GM21529 (cell line): ENCODE results near the gene PSME2.
A peak's percentile ranks its signal among the peaks of the same experiment; 100 is the strongest.

Experiments
- ATAC-seq: cut with Tn5 transposase; IDR thresholded peaks from one replicate; pipeline ENCODE4 v1.9.1; 2021; ENCODE audit not compliant: unreplicated experiment

Gene PSME2

GRCh38 chr14:24136684-24137528 lies 9.5 kb downstream of the PSME2 start:
- no peak for ATAC-seq

GRCh38 chr14:24135834-24136683 lies 10.4 kb downstream of the PSME2 start, which contains the start of gene PSME1:
PSME1 (plus strand) TSS chr14:24136194; CDS start chr14:24136263, 69 bp downstream.
- peak; percentile 82 for ATAC-seq

GRCh38 chr14:24135584-24135833 lies 10.9 kb downstream of the PSME2 start:
- ATAC-seq: peak; percentile 13

- no peak for ATAC-seq
Observed at GRCh38 chr14:24133735-24134134, 12.7 kb downstream of the PSME2 start.

DNA sequence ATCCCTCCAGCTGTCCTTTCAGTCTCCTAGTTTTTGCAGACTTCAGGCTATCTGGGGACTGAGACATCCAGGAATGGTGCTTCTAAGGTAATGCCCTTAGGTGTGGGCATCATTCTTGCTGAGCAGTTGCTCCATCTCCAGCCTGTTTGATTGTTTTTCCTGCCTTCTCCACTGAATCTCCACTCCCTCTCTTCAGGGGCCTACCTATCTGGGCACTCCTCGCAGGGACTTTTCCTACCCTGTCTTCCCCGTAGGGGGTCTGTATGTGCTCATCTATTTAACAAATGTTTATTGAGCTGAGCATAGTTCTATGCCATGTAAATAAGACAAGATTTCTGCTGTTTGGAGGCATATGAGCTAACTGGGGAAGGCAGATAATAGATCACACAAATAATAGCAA lies 13.4 kb downstream of the PSME2 start:
- ATAC-seq: no peak

GRCh38 chr14:24132061-24132685 lies 14.2 kb downstream of the PSME2 start:
- ATAC-seq: no peak

DNA sequence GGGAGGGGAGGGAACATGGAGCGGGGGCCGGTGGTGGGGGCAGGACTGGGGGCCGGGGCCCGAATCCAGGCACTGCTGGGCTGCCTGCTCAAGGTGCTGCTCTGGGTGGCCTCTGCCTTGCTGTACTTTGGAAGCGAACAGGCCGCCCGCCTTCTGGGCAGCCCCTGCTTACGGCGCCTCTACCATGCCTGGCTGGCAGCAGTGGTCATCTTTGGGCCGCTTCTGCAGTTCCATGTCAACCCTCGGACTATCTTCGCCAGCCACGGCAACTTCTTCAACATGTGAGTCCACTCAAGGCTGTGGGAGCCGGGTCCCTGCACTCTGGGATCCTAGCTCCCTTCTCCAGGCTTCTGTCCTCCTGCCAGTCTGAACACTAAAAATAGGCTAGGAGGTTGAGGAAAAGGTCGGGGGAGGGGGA lies 14.9 kb downstream of the PSME2 start:
- ATAC-seq: no peak

DNA sequence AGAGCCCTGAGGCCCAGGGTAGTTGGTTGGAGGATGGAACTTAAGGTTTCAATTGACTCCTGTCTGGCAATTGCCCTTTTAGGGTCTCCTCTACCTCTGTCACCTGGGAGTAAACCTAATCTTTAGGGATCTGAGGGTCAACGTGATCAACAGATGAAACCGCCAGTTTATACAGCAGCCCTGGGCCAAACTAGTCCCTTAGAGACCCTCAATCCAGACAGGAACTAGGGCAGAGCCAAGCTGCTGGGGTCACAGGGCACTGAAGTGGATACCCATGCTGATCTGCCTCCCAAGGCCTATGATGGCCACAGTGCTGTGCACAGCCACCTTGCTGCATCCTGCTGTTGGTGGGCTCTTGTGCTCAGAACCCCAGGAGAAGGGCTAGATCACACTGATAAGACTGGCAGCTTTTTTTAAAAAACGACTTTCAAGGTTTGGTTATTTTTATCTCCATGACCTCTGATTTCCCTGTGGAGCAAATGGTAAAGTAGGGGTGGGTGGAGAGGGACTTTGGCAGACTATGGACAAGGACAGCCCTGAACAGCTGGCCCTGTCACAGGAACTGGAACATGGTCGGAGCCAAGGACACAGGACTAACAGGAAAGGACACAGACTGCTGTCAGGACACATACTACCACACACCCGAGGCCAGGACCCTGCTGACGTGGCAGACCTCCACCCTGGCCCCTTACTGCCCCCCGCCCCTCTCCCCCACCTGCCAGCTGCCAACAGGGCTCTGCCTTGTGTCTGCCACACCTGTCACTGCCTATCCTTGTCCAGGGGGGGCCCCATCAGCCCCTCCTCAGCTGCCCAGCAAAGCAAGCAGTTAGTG lies 15.5 kb downstream of the PSME2 start:
- no peak for ATAC-seq

DNA sequence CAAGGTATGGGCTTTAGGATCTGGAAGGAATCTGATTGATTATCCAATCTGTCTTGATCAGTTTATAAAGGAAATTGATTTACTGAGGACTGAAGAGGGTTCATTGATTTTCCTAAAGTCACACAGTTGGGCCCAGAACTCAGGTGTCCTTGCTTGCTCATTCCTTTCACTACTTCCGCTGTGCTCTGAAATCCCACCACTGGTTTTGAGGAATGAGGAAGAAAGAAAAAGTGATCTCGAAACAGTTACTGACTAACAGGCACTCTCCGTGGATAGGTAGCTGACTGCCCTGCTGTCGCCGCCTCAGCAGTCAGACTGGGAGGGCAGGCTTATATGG lies 16.1 kb downstream of the PSME2 start, which contains the start of gene FITM1:
TSS of gene FITM1 (plus strand) at position 280 of the 337 bp plus-strand sequence. CDS start 905 bp downstream, outside the sequence.
- ATAC-seq: no peak

- ATAC-seq: no peak
Observed at GRCh38 chr14:24129410-24129998, 16.9 kb downstream of the PSME2 start.

DNA sequence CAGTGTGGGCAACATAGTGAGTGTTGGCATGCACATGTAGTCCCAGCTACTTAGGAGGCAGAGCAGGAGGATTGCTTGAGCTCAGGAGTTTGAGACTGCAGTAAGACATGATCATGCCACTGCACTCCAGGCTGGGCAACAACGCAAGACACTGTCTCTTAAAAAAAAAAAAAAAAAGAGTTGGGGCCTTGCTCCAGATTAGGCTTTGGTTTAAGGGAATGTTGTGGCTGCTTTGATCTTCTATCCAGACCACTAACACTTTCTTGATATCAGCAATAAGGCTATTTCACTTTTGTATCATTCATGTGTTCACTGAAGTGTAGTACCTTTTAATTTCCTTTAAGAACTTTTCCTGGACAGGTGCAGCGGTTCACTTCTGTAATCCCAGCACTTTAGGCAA lies 18.7 kb downstream of the PSME2 start:
- no peak for ATAC-seq

GRCh38 chr14:24126939-24127338 lies 19.5 kb downstream of the PSME2 start:
- ATAC-seq: no peak

DNA sequence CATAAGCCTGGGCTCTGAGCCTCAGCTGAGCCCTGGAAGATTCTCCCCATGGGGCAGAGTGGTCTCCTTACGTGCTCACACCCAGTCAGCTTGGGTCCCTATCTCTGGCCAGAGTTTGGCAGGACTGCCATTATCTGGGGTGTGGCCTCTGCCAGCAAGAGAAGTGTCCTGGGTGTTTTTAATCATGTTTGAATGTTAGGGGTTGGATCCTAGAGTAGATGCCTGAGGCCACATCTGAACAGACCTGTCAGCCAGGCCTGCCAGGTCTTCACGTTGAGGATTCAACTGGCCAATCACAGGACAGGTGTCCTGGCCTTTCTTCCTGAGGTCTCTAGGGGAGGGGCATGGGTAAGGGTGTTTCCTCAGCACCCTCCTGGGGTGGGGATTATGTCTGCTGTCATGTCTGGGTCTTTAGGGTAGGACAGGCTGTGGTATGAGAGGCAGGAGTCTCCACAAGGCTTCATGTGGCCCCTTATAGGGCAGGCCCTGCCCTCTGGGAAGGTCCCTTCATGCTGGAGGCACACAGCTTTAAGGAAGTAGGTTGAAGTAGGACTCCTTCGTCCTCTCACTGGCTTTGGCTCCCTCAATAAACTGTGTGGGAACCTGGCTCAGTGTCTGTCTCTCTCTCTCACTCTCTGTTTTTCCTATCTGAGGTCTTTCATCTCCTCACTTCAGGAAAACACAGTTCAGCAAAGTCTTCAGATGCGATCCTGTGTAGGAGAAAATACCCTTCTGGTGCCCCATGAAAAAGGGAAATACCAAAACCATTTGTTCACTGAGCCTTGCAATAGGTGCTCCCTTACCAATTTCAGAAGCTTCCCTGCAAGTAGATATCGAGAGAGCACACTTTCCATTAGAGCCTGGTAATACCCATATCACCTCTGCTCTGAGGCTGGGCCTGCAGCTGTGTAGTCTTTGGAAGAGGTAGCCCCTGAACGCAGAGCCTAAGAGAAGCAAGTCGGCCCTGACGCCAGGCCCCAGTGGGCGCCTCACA lies 22.7 kb downstream of the PSME2 start:
- no peak for ATAC-seq

GRCh38 chr14:24122898-24123297 lies 23.5 kb downstream of the PSME2 start:
- no peak for ATAC-seq

DNA sequence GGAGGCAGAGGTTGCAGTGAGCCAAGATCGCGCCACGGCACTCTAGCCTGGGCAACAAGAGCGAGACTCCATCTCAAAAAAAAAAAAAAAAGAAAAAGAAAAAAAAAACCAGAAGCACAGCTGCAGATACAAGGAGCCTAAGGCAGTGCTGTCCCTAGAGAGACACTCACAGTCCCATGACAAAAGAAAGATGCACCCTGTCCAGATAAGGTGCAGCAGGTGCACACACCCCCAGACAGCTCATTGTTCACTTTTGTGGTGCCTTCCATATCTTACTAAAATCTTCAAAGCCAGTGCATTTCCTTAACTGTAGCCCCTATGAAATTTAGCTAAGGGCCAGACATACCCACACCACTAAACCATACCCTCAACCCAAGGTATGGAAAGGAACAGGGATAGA lies 24.0 kb downstream of the PSME2 start:
- no peak for ATAC-seq

DNA sequence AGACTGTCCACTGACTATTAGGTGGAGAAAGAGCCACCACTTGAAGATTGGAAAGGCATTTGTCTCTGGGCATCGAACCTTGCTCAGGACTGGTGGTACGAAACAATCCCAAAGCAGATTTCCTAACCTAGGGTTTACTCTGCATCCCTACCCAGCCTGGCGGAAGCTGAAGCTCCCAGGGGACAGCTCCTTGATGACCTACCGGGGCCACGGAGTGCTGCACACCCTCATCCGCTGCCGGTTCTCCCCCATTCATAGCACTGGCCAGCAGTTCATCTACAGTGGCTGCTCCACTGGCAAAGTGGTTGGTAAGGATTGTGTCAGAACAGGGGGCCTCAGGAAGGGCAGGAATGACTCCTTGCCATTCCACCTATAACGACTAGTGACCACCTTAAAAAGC lies 25.2 kb downstream of the PSME2 start:
- ATAC-seq: no peak

GRCh38 chr14:24119691-24120090 lies 26.7 kb downstream of the PSME2 start:
- ATAC-seq: no peak

DNA sequence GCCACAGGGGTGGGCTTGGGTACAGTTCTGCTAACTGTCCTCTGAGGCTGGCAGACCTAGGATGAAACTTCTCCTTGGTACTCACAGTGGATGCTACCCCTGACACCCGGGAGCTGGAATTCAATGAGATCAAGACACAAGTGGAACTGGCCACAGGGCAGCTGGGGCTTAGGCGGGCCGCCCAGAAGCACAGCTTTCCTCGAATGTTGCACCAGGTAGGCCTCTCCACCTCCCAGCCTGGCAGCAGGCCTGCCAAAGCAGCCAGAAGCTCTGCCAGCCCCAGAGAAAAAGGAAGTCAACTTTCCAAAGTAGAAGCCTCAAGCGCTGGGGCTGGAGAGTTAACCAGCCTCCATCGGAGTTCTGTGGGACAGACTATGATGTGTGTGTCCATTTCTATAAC lies 29.2 kb downstream of the PSME2 start:
- ATAC-seq: no peak

GRCh38 chr14:24116128-24116814 lies 30.1 kb downstream of the PSME2 start:
- ATAC-seq: no peak
